ENCODE results near the gene TOP3A.

DNA sequence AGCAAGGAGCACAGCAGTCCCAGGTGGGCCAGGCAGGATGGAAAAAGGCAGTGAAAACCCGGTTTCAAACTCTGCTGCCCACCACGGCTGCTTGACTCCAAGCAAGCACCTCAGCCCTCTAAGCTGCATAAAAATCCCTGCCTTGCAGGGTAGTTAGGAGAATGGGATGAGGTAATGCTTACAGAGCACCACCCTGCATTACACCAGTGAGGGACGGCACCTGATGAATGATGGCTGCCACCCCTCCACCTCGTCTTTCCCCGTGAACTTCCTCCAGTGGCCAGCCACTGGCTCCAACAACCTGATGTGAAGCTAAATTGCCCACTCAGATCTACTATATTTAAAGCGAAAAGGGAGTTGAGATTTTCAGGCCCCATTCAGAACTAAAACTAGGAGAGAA is 33.0 kb downstream of the TOP3A start:
- TF ChIP-seq NCOR1 (IDR thresholded peaks at IDR 0.05; ENCODE audit: borderline replicate concordance, low read length) (no peak), ZMAT3 (CRISPR knock-in tag; conservative IDR thresholded peaks at IDR 0.05) (no peak)
- TF ChIP-seq, protein P1, sequence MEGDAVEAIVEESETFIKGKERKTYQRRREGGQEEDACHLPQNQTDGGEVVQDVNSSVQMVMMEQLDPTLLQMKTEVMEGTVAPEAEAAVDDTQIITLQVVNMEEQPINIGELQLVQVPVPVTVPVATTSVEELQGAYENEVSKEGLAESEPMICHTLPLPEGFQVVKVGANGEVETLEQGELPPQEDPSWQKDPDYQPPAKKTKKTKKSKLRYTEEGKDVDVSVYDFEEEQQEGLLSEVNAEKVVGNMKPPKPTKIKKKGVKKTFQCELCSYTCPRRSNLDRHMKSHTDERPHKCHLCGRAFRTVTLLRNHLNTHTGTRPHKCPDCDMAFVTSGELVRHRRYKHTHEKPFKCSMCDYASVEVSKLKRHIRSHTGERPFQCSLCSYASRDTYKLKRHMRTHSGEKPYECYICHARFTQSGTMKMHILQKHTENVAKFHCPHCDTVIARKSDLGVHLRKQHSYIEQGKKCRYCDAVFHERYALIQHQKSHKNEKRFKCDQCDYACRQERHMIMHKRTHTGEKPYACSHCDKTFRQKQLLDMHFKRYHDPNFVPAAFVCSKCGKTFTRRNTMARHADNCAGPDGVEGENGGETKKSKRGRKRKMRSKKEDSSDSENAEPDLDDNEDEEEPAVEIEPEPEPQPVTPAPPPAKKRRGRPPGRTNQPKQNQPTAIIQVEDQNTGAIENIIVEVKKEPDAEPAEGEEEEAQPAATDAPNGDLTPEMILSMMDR (CRISPR knock-in tag; IDR thresholded peaks at IDR 0.05), result no peak
- TF ChIP-seq, protein P2, sequence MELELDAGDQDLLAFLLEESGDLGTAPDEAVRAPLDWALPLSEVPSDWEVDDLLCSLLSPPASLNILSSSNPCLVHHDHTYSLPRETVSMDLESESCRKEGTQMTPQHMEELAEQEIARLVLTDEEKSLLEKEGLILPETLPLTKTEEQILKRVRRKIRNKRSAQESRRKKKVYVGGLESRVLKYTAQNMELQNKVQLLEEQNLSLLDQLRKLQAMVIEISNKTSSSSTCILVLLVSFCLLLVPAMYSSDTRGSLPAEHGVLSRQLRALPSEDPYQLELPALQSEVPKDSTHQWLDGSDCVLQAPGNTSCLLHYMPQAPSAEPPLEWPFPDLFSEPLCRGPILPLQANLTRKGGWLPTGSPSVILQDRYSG (CRISPR knock-in tag; IDR thresholded peaks at IDR 0.05), result no peak
- TF ChIP-seq, protein P3, sequence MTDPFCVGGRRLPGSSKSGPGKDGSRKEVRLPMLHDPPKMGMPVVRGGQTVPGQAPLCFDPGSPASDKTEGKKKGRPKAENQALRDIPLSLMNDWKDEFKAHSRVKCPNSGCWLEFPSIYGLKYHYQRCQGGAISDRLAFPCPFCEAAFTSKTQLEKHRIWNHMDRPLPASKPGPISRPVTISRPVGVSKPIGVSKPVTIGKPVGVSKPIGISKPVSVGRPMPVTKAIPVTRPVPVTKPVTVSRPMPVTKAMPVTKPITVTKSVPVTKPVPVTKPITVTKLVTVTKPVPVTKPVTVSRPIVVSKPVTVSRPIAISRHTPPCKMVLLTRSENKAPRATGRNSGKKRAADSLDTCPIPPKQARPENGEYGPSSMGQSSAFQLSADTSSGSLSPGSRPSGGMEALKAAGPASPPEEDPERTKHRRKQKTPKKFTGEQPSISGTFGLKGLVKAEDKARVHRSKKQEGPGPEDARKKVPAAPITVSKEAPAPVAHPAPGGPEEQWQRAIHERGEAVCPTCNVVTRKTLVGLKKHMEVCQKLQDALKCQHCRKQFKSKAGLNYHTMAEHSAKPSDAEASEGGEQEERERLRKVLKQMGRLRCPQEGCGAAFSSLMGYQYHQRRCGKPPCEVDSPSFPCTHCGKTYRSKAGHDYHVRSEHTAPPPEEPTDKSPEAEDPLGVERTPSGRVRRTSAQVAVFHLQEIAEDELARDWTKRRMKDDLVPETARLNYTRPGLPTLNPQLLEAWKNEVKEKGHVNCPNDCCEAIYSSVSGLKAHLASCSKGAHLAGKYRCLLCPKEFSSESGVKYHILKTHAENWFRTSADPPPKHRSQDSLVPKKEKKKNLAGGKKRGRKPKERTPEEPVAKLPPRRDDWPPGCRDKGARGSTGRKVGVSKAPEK (CRISPR knock-in tag; IDR thresholded peaks at IDR 0.05; ENCODE audit: borderline replicate concordance), result no peak

All from HepG2 (cell line).